GM19468 (cell line): ENCODE measurements around the gene WNT7A.
A peak's percentile ranks its signal among the peaks of the same experiment; 100 is the strongest.
"Not testable (repeated sequence)": the region's sequence is repeated elsewhere in the genome, so short reads cannot be mapped to it uniquely, and the experiment has no call there.

Source experiments
- ATAC-seq: cut with Tn5 transposase; IDR thresholded peaks from one replicate; pipeline ENCODE4 v1.9.1; 2021; ENCODE audit warnings: mild to moderate bottlenecking, moderate library complexity, moderate number of reproducible peaks; ENCODE audit not compliant: unreplicated experiment; ENCODE audit errors: extremely low read depth

The WNT7A gene

DNA sequence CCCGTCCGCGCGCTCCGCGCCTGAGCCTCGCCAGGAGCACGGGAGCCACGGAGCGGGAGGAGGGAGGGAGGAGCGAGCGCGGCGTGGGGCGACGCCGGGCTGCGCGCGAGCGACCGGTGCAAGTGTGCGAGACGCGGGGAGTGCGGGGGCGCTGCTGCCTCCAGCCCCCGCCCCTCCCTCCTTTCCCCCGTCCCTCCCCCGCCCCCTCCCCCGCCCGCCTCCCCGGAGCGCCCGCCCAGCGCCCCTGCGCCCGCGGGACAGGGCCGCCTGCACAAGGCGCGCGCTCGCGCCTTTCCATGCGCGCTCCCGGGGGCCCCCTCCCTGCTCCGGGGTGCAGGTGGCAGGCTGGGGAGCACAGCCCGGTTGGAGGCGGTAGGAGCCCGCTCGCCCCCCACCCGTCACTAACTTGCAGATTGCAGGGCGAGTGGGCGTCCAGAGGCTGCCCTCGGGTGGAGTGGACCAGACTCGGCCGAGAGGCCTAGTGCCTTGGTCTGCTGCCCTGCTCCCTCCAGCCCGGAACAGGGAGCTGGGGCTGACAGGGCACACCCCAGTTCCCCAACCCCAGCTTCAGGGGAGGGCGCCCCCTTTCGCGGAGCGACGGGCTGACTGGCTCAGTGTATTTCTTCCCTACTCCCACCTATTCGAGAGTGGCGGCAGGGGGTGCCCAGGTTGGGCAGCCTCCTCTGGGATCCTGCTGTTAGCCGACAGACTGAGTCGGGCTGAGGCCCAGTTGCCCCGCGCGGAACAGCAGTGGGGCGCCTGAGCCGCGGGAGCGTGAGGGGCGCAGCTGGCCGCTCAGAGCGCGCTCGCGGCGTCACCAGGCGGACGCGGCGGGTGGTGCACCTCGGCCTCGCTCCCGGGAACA is at the start of gene WNT7A:
Gene WNT7A, minus strand, starts transcription at position 126 of the 865 bp plus-strand sequence. CDS start 255 bp downstream, outside the sequence.
- no peak for ATAC-seq

DNA sequence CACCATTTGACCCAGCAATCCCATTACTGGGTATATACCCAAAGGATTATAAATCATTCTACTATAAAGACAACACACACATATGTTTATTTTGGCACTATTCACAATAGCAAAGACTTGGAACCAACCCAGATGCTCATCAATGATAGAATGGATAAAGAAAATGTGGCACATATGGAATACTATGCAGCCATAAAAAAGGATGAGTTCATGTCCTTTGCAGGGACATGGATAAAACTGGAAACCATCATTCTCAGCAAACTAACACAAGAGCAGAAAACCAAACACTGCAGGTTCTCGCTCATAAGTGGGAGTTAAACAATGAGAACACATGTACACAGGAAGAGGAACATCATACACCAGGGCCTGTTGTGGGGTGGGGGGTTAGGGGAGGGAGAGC is 48.9 kb upstream of the WNT7A start:
- not testable (repeated sequence) for ATAC-seq

DNA sequence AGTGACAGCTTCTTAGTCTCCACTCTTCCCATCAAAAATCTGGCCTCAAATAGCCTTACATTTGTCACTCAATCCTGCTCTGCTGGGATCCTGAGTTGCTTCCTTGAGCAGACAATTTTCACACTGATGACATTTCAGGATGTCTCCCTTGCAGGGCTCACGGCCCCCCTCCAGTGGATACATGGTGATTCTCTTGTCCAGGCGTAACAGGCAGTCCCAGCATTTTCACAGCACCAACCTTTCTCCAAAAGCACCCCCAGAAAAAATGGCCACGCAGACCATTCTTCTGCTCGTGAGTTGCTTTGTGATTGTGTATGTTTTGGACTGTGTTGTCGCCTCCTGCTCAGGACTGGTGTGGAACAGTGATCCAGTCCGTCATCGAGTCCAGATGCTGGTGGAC is 47.4 kb upstream of the WNT7A start:
- no peak for ATAC-seq

DNA sequence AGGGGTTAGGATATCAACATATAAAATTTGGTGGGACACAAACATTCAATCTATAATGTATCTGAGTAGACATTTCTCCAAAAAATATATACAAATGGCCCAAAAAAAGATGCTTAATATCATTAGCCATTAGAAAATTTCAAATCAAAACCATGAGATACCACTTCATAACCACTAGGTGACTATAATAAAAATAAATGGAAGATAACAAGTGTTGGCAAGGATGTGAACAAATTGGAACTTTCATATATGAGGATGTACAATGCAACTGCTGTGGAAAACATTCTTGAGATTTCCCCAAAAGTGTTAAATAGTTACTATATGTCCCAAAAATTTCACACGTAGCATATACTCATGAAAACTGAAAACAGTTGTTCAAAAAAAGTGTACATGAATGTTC is 36.5 kb upstream of the WNT7A start:
- no peak for ATAC-seq

DNA sequence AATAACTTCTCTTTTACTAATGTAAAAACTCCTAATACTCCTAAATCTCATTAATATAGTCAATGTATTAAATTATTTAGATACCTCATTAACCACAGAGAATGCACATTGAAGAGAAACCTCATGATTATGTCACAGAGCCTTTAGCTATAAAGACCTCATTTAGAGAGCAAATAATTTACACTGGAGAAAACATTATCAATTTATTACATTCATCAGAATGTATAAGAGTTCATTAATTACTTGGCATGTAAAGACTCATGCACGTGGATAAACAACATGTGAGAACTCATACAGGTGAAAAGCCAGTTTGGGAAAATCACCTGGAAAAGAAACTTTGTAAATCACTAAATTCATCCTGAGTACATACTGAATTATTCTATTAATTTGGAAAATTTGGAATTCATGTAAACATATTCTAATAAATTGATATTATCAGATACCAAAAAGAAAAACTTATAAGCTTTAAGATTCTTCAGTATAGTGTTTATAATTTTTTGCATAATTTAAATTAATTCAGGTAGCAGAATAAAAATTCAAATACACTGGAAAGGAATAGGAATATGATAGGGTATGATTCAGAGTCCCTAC is 22.9 kb upstream of the WNT7A start:
- no peak for ATAC-seq

DNA sequence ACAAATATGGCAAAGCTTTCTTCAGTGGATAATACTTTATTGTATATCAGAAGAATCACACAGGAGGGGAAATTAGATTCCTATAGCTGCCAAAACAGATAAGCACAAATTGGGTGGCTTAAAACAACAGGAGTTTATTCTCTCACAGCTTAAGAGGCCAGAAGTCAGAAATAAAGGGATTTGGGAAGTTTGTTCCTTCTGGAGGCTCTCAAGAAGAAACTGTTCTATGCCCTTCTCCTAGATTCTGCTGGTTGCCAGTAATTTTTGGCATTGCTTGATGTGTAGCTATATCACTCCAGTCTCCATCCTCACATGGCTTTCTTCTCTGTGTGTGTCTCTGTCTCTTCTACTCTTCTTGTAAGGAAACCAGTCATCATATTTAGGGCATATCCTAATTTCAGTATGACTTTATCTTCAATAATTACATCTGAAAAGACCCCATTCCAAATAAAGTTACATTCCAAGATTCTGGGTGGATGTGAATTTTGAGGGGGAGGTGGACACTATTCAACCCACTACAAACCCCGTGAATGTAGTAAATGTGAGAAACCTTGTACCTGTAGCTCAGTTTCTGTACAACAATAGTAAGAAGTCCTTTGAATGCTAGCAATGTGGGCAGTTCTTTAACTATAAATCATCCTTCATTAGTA is 22.2 kb upstream of the WNT7A start:
- ATAC-seq: no peak

DNA sequence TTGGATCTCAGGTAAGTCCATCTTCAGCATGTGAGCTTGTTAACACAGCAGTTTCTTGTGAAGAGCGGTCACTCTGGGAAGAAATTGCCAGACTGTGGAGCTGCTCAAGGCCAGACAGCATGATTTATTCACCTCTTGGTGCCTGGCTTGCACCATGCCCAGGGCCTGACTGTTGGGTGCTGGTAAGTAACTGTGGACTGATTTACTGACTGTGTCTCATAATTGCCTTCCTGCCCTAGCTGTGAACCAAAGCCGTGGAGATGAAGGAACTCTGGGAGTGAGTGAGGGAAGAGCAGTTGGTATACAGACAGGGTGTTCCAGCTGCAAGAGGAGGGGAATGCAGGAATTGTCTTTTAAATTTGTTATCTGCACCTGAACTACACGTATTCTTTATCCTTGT is 18.5 kb upstream of the WNT7A start:
- no peak for ATAC-seq

DNA sequence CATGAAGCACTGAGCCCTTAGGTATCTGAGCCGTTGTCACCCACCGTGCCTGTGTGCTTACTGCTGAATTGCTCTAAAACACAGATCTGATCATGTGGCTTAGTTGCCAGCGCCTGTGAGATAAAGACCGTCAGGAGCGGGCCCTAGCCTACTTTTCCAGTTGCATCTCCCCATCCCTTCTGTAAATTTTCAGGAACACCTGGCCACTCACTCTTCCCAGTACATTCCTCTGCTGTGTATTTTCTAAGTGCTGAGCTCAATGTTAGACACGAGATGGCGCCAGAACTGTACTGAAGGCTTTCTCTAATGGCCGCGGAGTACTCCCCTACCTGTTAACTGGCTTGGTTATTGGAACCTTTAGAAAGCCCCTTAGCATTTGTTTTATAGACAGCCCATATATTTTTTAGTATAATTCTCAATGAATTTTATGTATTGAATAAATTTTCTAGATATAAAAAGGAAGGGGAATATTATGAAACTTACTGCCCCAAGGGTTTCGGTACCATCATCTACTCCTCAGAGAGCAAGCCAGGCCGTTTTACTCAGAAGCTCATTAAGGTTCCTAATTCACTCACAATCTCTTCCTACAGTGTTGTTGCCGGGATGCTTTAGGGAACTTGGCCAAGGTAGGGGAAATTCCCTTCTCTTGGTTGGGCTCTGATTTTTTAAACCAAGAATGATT is 16.7 kb upstream of the WNT7A start:
- no peak for ATAC-seq

DNA sequence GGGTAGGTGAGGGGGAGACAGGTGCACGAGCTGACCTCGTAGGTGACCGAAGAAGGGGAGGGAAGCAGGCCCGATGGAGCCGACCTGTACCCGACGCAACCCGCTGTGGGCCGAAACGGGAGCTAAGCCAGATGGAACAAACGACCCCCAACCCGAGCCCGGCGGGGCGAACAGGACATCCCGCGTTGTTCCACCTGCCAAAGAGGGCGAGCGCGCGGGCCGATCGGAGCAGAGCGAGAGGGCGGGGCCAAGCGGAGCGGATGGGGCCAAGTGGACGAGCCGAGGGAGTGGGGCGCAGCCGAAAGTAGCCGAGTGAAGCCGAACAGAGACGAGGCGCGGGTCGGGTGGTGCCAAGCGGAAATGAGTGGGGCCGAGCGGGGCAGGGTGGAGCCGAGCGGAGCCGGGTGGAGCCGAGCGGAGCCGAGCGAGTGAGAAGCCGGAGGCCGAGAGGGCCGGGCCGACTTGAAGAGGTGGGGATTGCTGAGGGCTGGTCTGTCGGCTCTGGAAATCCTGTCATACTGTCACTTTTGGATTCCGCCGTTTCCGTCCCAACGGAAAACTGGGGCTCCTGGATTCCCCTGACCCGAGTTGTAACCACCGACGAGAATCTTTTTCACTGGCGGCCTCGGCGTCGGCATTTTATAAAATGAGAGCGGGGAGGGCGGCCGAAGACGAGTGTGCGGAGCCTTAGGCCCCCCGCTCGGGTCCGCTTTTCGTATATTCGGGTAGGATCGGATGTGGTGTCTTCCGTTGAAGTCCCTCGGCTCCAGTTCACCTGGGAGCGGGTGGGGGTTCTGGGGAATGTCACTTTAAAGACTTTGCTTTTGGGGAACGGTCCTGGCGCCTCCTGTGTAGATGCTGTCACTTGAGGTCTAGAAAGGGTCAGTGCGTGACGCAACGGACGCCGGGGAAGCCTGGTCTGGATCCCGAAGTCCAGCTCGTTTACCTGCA is 15.6 kb upstream of the WNT7A start:
- ATAC-seq: peak; percentile 88

DNA sequence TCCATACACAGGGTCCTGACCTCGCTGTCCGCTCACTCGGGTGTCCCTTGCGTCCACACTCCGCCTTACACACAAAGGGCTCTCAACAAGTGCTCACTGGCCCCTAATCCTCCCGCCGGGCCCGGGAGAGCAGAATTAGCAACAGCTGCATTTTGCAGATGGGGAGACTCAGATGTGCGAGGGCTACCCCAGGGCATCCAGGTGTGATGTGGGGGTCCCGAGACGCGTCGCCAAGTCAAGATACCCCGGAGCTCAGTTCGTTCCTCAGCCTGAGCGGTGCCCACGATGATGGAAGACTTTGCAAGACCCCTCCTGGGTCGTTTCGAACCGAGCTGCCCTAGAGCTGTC is 14.9 kb upstream of the WNT7A start:
- no peak for ATAC-seq

DNA sequence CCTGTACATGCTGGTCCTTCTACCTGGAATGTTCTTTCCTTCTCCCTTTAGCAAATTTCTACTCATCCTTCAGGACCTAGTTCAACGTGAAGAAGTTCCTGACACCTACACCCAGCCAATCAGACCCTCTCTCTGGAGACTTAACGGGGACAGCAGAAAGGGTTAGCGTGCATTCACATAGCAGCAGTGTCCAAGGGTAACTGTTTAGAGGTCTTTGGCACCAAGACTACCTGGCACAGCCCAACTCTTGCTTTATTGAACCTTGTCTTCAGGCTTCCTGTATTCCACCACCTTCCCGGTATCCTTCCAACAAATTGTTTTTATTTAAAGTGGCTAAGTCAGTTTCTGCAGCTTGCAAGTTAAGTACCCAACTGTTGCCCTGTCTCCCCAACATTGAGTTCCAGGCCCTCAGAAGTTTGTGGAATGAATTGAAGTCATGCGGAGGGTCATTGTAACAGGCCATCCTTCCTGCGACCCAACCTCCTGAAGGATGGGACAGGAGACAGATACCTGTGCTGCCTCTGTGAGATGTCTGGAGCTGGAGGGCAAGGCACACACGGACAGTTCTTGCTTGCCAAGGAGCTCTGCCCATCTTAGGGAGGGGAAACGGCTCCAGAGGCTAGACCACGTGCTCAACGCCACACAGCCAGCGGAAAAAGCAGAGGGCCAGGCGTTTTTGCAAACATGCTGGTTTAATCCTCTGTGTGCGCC is 14.4 kb upstream of the WNT7A start:
- ATAC-seq: no peak

DNA sequence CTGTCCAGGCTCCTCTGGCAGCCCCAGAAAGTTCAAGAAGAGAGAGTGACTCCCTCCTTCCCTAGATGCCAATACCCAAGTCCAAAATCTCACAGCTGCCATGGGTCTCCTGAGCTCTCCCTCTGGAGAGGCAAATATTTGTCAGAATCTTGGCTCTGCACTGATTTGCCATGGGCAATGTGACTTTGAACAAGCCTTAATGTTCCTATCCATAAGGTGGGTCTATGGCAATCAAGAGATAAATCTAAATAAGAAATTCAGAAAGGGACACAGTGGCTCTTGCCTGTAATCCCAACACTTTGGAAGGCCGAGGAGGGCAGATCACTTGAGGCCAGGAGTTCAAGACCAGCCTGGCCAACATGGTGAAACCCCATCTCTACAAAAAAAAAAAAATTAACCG is 12.4 kb upstream of the WNT7A start:
- ATAC-seq: no peak

DNA sequence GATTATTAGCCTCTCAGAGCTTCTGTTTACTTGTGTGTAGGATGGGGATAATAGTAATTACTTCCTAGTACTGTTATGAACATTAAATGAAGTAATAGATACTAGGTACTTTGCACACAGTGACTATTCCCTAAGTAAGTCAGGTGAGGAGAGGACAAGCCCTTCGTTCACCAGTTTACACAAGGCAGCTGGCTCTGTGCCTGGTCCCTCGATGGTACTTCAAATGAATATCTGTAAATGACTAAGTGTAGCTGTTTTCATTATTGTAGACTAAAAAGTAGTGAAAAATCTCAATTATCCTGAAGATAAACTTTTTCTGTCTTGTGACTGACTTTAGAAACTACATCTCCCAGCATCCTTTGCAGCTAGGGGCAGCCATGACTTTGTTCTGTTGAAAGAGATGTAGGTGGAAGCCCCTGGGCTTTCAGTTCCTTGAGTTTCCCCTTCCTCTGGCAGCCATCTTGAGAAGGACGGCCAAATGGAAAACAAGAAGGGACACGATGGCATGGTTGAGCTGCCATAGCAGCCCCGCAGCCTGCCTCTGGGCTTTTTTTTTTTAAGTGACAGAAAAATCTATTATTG is 11.7 kb upstream of the WNT7A start:
- no peak for ATAC-seq

DNA sequence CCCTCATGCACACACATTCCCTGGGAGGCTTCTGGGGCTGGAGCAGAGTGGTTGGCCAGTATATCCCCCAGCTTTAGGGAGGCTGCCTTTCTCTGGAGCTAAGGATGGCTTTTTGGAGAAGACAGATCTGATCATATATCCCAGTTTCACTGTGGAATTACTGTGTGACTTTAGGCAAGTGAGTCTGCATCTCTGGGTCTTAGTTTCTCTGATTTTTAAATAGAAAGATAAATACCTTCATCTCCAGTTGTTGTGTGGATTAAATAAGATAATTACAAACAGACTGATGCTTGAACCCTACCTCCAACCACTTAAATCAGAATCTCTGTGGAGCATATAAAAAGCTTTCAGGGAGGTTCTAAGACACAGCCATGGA is 11.1 kb upstream of the WNT7A start:
- ATAC-seq: no peak

DNA sequence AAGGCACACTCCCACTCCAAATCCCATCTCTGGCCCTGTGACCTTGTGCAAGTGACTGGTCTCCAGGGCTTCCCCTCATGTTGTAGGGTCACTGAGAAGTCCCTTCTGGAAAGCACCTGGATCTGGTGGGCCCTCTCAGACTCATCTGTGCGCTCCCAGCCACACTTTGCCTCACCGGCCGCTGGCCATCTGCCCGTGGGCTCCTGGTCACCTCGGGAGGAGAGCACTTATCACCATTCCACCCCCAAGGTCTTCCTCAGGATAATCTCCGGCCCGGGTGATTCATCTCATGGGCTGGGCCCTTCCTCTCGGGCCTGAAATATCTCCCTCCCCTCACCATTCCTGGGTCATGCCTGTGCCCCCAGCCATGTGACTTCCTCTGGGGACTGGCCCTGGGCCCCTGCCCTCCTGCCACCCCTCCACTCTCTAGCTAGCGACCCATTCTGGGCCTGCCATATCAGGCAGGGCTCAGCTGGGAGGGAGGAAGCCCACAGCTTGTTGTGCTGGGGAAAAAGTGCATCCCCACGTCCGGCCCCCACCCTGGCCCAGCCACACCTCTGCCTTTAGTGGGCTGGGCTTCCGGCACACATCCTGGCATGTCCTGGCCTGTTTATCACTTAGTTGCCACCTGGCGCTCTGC is 10.6 kb upstream of the WNT7A start:
- ATAC-seq: no peak

DNA sequence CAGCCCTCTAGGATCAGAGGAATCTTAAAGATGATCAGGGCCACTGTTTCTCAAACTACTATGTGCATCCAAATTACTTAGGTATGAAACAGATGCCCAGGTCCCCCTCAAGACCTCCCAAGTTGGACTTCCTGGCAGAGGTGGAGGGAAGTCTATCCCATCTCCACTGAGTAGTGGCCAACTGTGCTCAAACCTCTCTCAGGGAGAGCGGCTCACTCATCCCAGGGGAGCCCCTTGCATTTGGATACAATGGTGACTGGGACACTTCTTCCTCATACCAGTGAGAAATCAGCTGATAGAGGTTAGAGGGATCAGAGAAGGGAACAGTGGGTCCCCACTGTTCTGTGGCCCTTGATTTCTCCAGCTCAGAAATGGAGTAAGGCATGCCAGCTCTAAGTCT is 8.7 kb upstream of the WNT7A start:
- ATAC-seq: no peak

DNA sequence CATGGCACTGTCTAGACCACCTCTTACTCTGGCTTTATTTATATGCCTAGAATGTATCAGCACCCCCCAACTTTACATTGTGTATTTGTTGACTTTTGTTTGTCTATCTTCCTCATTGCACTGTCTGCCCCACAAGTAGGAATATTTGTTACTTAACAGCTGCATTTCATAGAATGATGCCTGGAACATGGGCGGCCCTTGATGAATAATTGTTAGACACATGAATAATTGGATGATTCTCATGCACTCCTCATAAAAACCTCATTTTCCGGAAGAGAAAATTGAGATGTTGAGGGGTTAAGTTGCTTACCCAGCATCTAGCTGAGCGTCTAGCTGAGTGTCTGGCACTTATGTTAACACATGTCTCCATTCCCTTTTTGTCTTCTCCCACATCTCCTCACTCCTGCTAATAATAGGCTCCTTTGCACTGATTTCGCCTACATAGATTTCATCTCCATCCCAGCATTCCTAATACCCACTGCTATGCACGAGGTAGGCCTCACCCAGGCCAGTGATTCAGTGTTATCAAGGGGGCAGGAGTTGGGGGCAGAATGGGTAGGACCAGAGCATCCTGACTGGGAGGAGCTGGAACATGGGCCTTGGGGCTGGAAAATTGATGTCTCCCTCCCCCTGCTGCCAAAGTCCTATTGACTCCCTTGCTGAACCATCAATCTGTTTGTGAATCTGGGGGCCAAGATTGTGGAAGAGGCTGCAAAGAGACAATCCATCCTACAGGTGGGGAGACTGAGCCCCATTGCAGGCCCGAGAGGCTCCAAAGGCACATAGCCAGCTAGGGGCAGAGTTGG is 7.8 kb upstream of the WNT7A start:
- no peak for ATAC-seq
